H1 (cell line): ENCODE data around the gene DAPK1. TPM values are rescaled to one million over a fixed set of nuclear protein-coding genes. Genes with fewer than 3 reads are reported as not detected.

Experiments
- CTCF ChIA-PET: fragments of 300-600 bp; sonication (Branson Sonifier 250); formaldehyde crosslinking; loops from one replicate; lab custom pipeline; 2021; ENCODE audit not compliant: partially characterized antibody; lab: Charles Lee
- POLR2A ChIA-PET: fragments of 300-600 bp; sonication (Branson Sonifier 250); formaldehyde crosslinking; loops from one replicate; lab custom pipeline; 2021; ENCODE audit warnings: inconsistent platforms; ENCODE audit not compliant: partially characterized antibody; lab: Charles Lee
- DNase-seq, 2 experiments: peaks; one replicate each; pipeline versions ENCODE4 v3.0.0 to v3.0.0-alpha.2; 2010 to 2022; ENCODE audit warnings: low spot score in 2 of 2, low read depth in 1 of 2, mixed read lengths in 1 of 2
- FAIRE-seq: peaks from 2 replicates; lab custom pipeline; 2011; peaks lifted over from hg19 to GRCh38; lab: Jason Lieb, UNC
- H2AFZ ChIP-seq: 2 replicates; pipeline ENCODE4 v1.8.1; 2012; ENCODE audit warnings: low read length, inconsistent platforms
- H2AK5ac ChIP-seq: 2 replicates; pipeline ENCODE4 v1.6.1; 2013; ENCODE audit warnings: low read depth, low read length
- H2BK120ac ChIP-seq: replicated peaks from 2 replicates; pipeline ENCODE3; 2013; ENCODE audit warnings: low read depth, low read length, inconsistent platforms
- H2BK12ac ChIP-seq: 2 replicates; pipeline ENCODE4 v1.6.1; 2013; ENCODE audit warnings: low read depth, low read length
- H2BK15ac ChIP-seq: 2 replicates; pipeline ENCODE4 v1.6.1; 2013; ENCODE audit warnings: low read length
- H2BK20ac ChIP-seq: 2 replicates; pipeline ENCODE4 v1.6.1; 2013; ENCODE audit warnings: low read length
- H2BK5ac ChIP-seq: 2 replicates; pipeline ENCODE4 v1.6.1; 2013; ENCODE audit warnings: low read depth, low read length
- H3K14ac ChIP-seq: 2 replicates; pipeline ENCODE4 v1.6.1; 2013; ENCODE audit warnings: inconsistent platforms; ENCODE audit not compliant: insufficient read length
- H3K18ac ChIP-seq: 2 replicates; pipeline ENCODE4 v1.6.1; 2013; ENCODE audit warnings: low read length; ENCODE audit errors: extremely low read depth
- H3K23ac ChIP-seq: 2 replicates; pipeline ENCODE4 v1.6.1; 2013; ENCODE audit warnings: inconsistent platforms; ENCODE audit not compliant: insufficient read length
- H3K23me2 ChIP-seq: 2 replicates; pipeline ENCODE4 v1.6.1; 2013; ENCODE audit warnings: low read depth, low read length
- H3K27ac ChIP-seq: 2 replicates; pipeline ENCODE4 v1.6.1; 2011; ENCODE audit warnings: low read depth, low read length, inconsistent platforms
- H3K27me3 ChIP-seq, 4 experiments: replicated peaks in 1 of 4; 1 replicate in 1 of 4; 2 replicates in 3 of 4; pipeline versions ENCODE4 v1.6.1 to v1.8.1; 2011 to 2013; ENCODE audit warnings: low read length in 3 of 4, mild to moderate bottlenecking in 3 of 4, inconsistent platforms in 2 of 4, mixed read lengths in 2 of 4, moderate library complexity in 1 of 4; ENCODE audit not compliant: control insufficient read depth in 3 of 4, insufficient read depth in 3 of 4; ENCODE audit errors: extremely low read depth in 1 of 4
- H3K36me3 ChIP-seq, 4 experiments: 2 replicates each; pipeline versions ENCODE4 v1.6.1 to v1.8.1; 2011 to 2013; ENCODE audit warnings: mild to moderate bottlenecking in 4 of 4, low read length in 3 of 4, moderate library complexity in 2 of 4, control low read depth in 1 of 4, inconsistent platforms in 1 of 4; ENCODE audit not compliant: insufficient read depth in 4 of 4, control insufficient read depth in 2 of 4
- H3K4ac ChIP-seq: replicated peaks from 2 replicates; pipeline ENCODE3; 2013; ENCODE audit warnings: low read length, low read depth, mixed read lengths, inconsistent platforms; ENCODE audit not compliant: insufficient read length
- H3K4me1 ChIP-seq, 4 experiments: replicated peaks in 1 of 4; 1 replicate in 1 of 4; 2 replicates in 3 of 4; pipeline versions ENCODE4 v1.6.1 to v1.8.1; 2011 to 2013; ENCODE audit warnings: low read length in 3 of 4, inconsistent platforms in 2 of 4, mixed read lengths in 1 of 4; ENCODE audit not compliant: insufficient read depth in 4 of 4, control insufficient read depth in 3 of 4
- H3K4me2 ChIP-seq, 2 experiments: 2 replicates each; pipeline versions ENCODE4 v1.6.1 to v1.8.1; 2011 to 2013; ENCODE audit warnings: low read depth in 2 of 2, low read length in 2 of 2, control low read depth in 1 of 2, inconsistent platforms in 1 of 2, mild to moderate bottlenecking in 1 of 2; ENCODE audit not compliant: insufficient read depth in 1 of 2
- H3K4me3 ChIP-seq, 4 experiments: fragments of 200-600, 300-600 bp in 1 of 4; sonication (generic), shearing (Covaris generic), sonication (Bioruptor Twin) in 1 of 4; 2 replicates each; pipeline versions ENCODE4 v1.5.1 to v1.8.1; 2011 to 2016; ENCODE audit warnings: low read length in 4 of 4, low read depth in 3 of 4, control low read depth in 2 of 4, inconsistent platforms in 2 of 4, mild to moderate bottlenecking in 2 of 4, mixed read lengths in 1 of 4, moderate library complexity in 1 of 4; ENCODE audit not compliant: insufficient read depth in 2 of 4; ENCODE audit errors: extremely low read depth in 1 of 4
- H3K56ac ChIP-seq: replicated peaks from 2 replicates; pipeline ENCODE3; 2013; ENCODE audit warnings: low read depth, mild to moderate bottlenecking, mixed read lengths, low read length, inconsistent platforms; ENCODE audit not compliant: insufficient read length
- H3K79me1 ChIP-seq: 2 replicates; pipeline ENCODE4 v1.6.1; 2013; ENCODE audit warnings: low read depth, low read length, control low read depth
- H3K79me2 ChIP-seq, 2 experiments: 2 replicates each; pipeline versions ENCODE4 v1.6.1 to v1.8.1; 2012 to 2013; ENCODE audit warnings: low read length in 2 of 2, mild to moderate bottlenecking in 2 of 2, inconsistent platforms in 1 of 2; ENCODE audit not compliant: insufficient read depth in 2 of 2, control insufficient read depth in 1 of 2
- H3K9ac ChIP-seq, 4 experiments: replicated peaks in 1 of 4; 1 replicate in 1 of 4; 2 replicates in 3 of 4; pipeline versions ENCODE4 v1.6.1 to v1.8.1; 2011 to 2013; ENCODE audit warnings: low read depth in 3 of 4, low read length in 3 of 4, control low read depth in 2 of 4, mild to moderate bottlenecking in 2 of 4, moderate library complexity in 2 of 4, inconsistent platforms in 1 of 4; ENCODE audit errors: extremely low read depth in 1 of 4
- H3K9me3 ChIP-seq, 2 experiments: 2 replicates each; pipeline versions ENCODE4 v1.6.1 to v1.8.1; 2012 to 2013; ENCODE audit warnings: mild to moderate bottlenecking in 2 of 2, moderate library complexity in 2 of 2, control low read depth in 1 of 2, inconsistent platforms in 1 of 2, low read depth in 1 of 2, low read length in 1 of 2, mixed read lengths in 1 of 2; ENCODE audit not compliant: insufficient read depth in 2 of 2
- H4K20me1 ChIP-seq, 2 experiments: replicated peaks in 1 of 2; 2 replicates each; pipeline versions ENCODE3 to v1.8.1; 2011 to 2013; ENCODE audit warnings: inconsistent platforms in 2 of 2, low read length in 2 of 2, mild to moderate bottlenecking in 1 of 2; ENCODE audit not compliant: insufficient read depth in 2 of 2, control insufficient read depth in 1 of 2
- H4K5ac ChIP-seq: 2 replicates; pipeline ENCODE4 v1.6.1; 2013; ENCODE audit warnings: low read length, low read depth, mixed read lengths, inconsistent platforms; ENCODE audit not compliant: insufficient read length
- H4K8ac ChIP-seq: 2 replicates; pipeline ENCODE4 v1.8.0; 2013; ENCODE audit warnings: mild to moderate bottlenecking, moderate library complexity, low read length, inconsistent platforms; ENCODE audit not compliant: insufficient read depth; ENCODE audit errors: extremely low read depth
- H4K91ac ChIP-seq: replicated peaks from 2 replicates; pipeline ENCODE3; 2013; ENCODE audit warnings: low read length, mixed read lengths, inconsistent platforms; ENCODE audit not compliant: insufficient read length
- CTBP2 ChIP-seq: IDR thresholded peaks from 2 replicates; pipeline ENCODE4 v1.7.0; 2011; ENCODE audit warnings: borderline replicate concordance, mild to moderate bottlenecking, moderate library complexity, mixed read lengths, low read length; ENCODE audit not compliant: insufficient read depth, insufficient read length
- EZH2 ChIP-seq: fragments of 200-600 bp; sonication (generic); IDR thresholded peaks from 2 replicates; pipeline ENCODE4 v1.7.1; 2012; ENCODE audit warnings: low read depth, mild to moderate bottlenecking, moderate library complexity, low read length, inconsistent platforms; ENCODE audit not compliant: severe bottlenecking
- KDM1A ChIP-seq: fragments of 200-600, 300-600 bp; sonication (generic); IDR thresholded peaks from 2 replicates; pipeline ENCODE4 v1.7.1; 2016; ENCODE audit warnings: mild to moderate bottlenecking, low read length, borderline replicate concordance
- NRF1 ChIP-seq: IDR thresholded peaks from 2 replicates; pipeline ENCODE4 v1.6.1; 2011; ENCODE audit warnings: mild to moderate bottlenecking, low read depth, low read length, improper control_type of control experiment
- RNF2 ChIP-seq: fragments of 200-900, 300-1000 bp; sonication (generic); IDR thresholded peaks from 2 replicates; pipeline ENCODE4 v1.7.1; 2016; ENCODE audit warnings: borderline replicate concordance, low read depth, mild to moderate bottlenecking, antibody characterized with exemption, low read length; ENCODE audit not compliant: poor library complexity, severe bottlenecking; ENCODE audit errors: missing control alignments
- TEAD4 ChIP-seq: IDR thresholded peaks from 2 replicates; pipeline ENCODE4 v1.6.1; 2012; ENCODE audit warnings: low read depth, low read length, inconsistent platforms, mixed read lengths
- WGBS, 2 experiments: shearing (Covaris generic) in 1 of 2; methylation state at CpG; one replicate each; pipeline versions ENCODE4 v1.1.6 to v1.1.7; 2013 to 2015; ENCODE audit warnings: low lambda C conversion rate in 2 of 2, mixed read lengths in 2 of 2, inconsistent platforms in 1 of 2, low coverage in 1 of 2, missing lambda C conversion rate in 1 of 2; ENCODE audit not compliant: insufficient replicate concordance in 2 of 2, insufficient coverage in 1 of 2, insufficient read length in 1 of 2; ENCODE audit errors: extremely low coverage in 1 of 2, missing lambda C conversion rate in 1 of 2; 5-methylcytosine and 5-hydroxymethylcytosine counted together
- polyA plus RNA-seq, 7 experiments: library from polyadenylated mRNA; depleted of rRNA in 3 of 7; stranded (reverse) in 5 of 7; unstranded in 2 of 7; fragments of >200 nt in 5 of 7; fragments of 200-250 nt in 2 of 7; gene quantifications; 1 replicate in 5 of 7; 2 replicates in 1 of 7; 4 replicates in 1 of 7; pipeline versions ENCODE4 v1.2.1 to v1.2.3, GENCODE V29; 2011 to 2013; ENCODE audit warnings: missing spikeins in 2 of 7, mixed read lengths in 2 of 7
- total RNA-seq: library from RNA; stranded (reverse); fragmentation: NEBNext Ultra II Directional; extraction: Animal tissue kit (Norgen Biotek cat#: 25700); gene quantifications from 2 replicates; pipeline ENCODE4 v1.2.1, GENCODE V29; 2021
- TF ChIP-seq, protein P1 (sequence below): IDR thresholded peaks from 2 replicates; pipeline ENCODE4 v1.6.1; 2011; ENCODE audit warnings: low read depth, mild to moderate bottlenecking, low read length; ENCODE audit not compliant: insufficient read depth

Gene DAPK1
- total and polyA plus RNA-seq, 2 of the 8 experiments (the other 6 are each of a cell fraction or from before 2014, with no cell fraction given): 62.4 to 131 TPM

DNA sequence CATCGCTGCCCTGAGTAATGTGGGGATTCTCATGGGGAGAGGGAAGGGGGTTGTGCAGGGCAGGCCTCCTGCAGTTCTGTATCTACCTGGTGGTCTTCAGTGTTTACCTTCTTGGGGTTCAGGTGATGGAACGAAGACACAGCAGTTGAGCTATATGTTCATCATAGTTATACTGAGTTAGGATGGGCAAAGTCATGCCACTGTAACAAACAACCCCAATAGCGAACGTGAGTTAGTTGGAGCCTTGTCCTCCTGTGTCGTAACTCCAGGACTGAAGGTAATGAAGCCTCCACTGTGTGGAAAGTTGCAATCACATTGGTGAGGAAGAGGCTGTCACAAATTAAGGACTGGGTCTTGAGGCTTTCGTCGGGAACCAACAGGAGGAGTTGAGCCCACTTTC is 64.4 kb downstream of the DAPK1 start:
- Histone ChIP-seq H3K79me2 (peaks cover 0 to 69% of the 10 kb centered on the region in 2 experiments; a peak in 3 of 4 replicates), H2BK20ac (no peak overlapping the region), H3K14ac (no peak overlapping the region), H4K5ac (no peak overlapping the region), H3K36me3 (peaks cover 0 to 6% (median 2%) of the 10 kb centered on the region in 4 experiments; a peak in 3 of 8 replicates), H3K4ac (no peak overlapping the region), H3K4me2 (no peak overlapping the region), H4K91ac (no peak overlapping the region), H3K56ac (no peak overlapping the region), H2BK5ac (no peak overlapping the region), H2AK5ac (no peak overlapping the region), H3K9ac (no peak overlapping the region), H2BK120ac (no peak overlapping the region), H3K9me3 (no peaks in the 10 kb centered on the region), H3K27me3 (no peaks in the 10 kb centered on the region), H3K79me1 (peaks cover 10% of the 10 kb centered on the region; the same call in 1 of the 2 replicates), H3K27ac (no peak overlapping the region), H3K4me1 (peaks cover 0 to 5% (median 1%) of the 10 kb centered on the region in 4 experiments; a peak in 3 of 7 replicates), H2BK15ac (no peak overlapping the region), H2BK12ac (no peak overlapping the region), H3K23me2 (no peaks in the 10 kb centered on the region)
- FAIRE-seq (no peak), DNase-seq (no peak)
- WGBS, 2 experiments: 78% methylated on average over 6 of the region's 7 CpGs; no CpG with 5 or more reads in 1 of the 2 experiments
- POLR2A ChIA-PET: interaction anchor here (0.6 to 1.2 kb wide), 2 partner anchors 14 to 36 kb away, joined by 4 read pairs; no protein-coding TSS in a partner anchor
- TF ChIP-seq NRF1 (no peak), CTBP2 (no peak), KDM1A (no peak), EZH2 (no peak), TEAD4 (no peak), RNF2 (no peak)
- TF ChIP-seq, protein P1, sequence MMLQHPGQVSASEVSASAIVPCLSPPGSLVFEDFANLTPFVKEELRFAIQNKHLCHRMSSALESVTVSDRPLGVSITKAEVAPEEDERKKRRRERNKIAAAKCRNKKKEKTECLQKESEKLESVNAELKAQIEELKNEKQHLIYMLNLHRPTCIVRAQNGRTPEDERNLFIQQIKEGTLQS: no peak
- TF ChIP-seq, all 59 proteins: peak for 0
- no peak overlapping the region for H3K18ac ChIP-seq
- no peak overlapping the region for H3K4me3 ChIP-seq
- H3K23ac ChIP-seq: no peak overlapping the region
- no peak overlapping the region for H2AFZ ChIP-seq
- CTCF ChIA-PET: no interaction called here
- H4K20me1 ChIP-seq: peaks cover 0 to 15% of the 10 kb centered on the region in 2 experiments
- H4K8ac ChIP-seq: 0 out of 2 replicates have a peak overlapping the region, but pooled peaks have one; percentile 5
